Psoas muscle (tissue), 8 donors: ENCODE results near the gene LRIG2. TPM values are rescaled to one million over a fixed set of nuclear protein-coding genes. Genes with fewer than 3 reads are reported as not detected.
"Not testable (repeated sequence)": the region's sequence is repeated elsewhere in the genome, so short reads cannot be mapped to it uniquely, and the experiment has no call there.

Source experiments
- ATAC-seq, 4 donors: fragments of 200-7000 bp; cut with Tn5 transposase; one replicate each; pipeline ENCODE4 v1.9.1; 2020; ENCODE audit warnings: moderate library complexity in 3 of 4, mild to moderate bottlenecking in 2 of 4
- DNase-seq, 2 donors: peaks; one replicate each; pipeline ENCODE4 v3.0.0-alpha.2; 2020
- H3K27ac ChIP-seq: fragments of 200-600 bp; one replicate; pipeline ENCODE4 v1.8.0; 2022
- H3K27me3 ChIP-seq, 3 donors: fragments of 200-600 bp in 1 of 3; one replicate each; pipeline versions ENCODE4 v1.6.1 to v1.8.0; 2013 to 2022; ENCODE audit warnings: low read length in 2 of 3, mild to moderate bottlenecking in 2 of 3, moderate library complexity in 1 of 3; ENCODE audit not compliant: insufficient read depth in 3 of 3
- H3K36me3 ChIP-seq, 2 donors: fragments of 200-600 bp in 1 of 2; one replicate each; pipeline versions ENCODE4 v1.6.1 to v1.8.0; 2013 to 2022; ENCODE audit warnings: low read depth in 1 of 2, mild to moderate bottlenecking in 1 of 2, moderate library complexity in 1 of 2; ENCODE audit not compliant: insufficient read depth in 1 of 2
- H3K4me1 ChIP-seq: fragments of 200-600 bp; one replicate; pipeline ENCODE4 v1.8.0; 2022
- H3K4me3 ChIP-seq: fragments of 200-600 bp; one replicate; pipeline ENCODE4 v1.8.0; 2022; ENCODE audit warnings: mild to moderate bottlenecking
- H3K9me3 ChIP-seq: fragments of 200-600 bp; one replicate; pipeline ENCODE4 v1.8.0; 2022
- CTCF ChIP-seq: fragments of 200-600 bp; IDR thresholded peaks from one replicate; pipeline ENCODE4 v1.8.0; 2022; ENCODE audit warnings: antibody characterized with exemption
- WGBS, 3 donors: extraction: QIAGEN DNeasy Blood & Tissue Kit; methylation state at CpG; one replicate each; pipeline versions ENCODE4 v1.1.6 to v1.1.7; 2013; 5-methylcytosine and 5-hydroxymethylcytosine counted together
- intact Hi-C, 2 donors: fragments of 100-400 bp; cut with DNase I; formaldehyde crosslinking; loops; one replicate each; pipeline versions ENCODE4 v1.11.0 to v1.14.2; 2022
- polyA plus RNA-seq, 3 donors: library from polyadenylated mRNA; stranded (reverse); fragments of 200-250 nt; gene quantifications; one replicate each; pipeline ENCODE4 v1.2.3, GENCODE V29; 2013
- total RNA-seq, 4 donors: library from RNA; stranded (reverse); fragmentation: NEBNext Ultra II Directional in 2 of 4; extraction: Animal tissue kit (Norgen Biotek cat#: 25700) in 2 of 4; gene quantifications; one replicate each; pipeline versions ENCODE4 v1.2.1 to v1.2.4, GENCODE V29; 2021 to 2023
- donor health status: healthy with polysubstance abuse.
- donor health status: DM: no; HTN: no; CAD: no; lungs with moderate emphysema.
- donor health status: Bipolar disorder and iron deficiency.
- donor health status: healthy.
- donor health status: DM: yes; HTN: yes; CAD: no.
- donor health status: DM: no; HTN: no; CAD: no.
- donor health status: DM: no; HTN: no; CAD: no.
- donor health status: DM: yes; HTN: yes; CAD: no.

The LRIG2 gene
- total and polyA plus RNA-seq, 7 donors, result 2.2 to 6.0 (median 3.4) TPM

GRCh38 chr1:113042285-113043143 is 30.5 kb upstream of the LRIG2 start:
- Histone ChIP-seq H3K4me1 (peaks cover 7% of the 10 kb centered on the region), H3K4me3 (no peak overlapping the region), H3K27me3 (no peaks in the 10 kb centered on the region), H3K9me3 (no peaks in the 10 kb centered on the region), H3K27ac (no peak overlapping the region), H3K36me3 (no peaks in the 10 kb centered on the region)
- TF ChIP-seq CTCF, result peak; percentile 66
- DNase-seq, result peak; percentile 71 to 82
- intact Hi-C loops, result loop anchor here (1.0 to 10.0 kb wide), 6 partner anchors 85 to 326 kb away; partner anchors contain the start of genes PPM1J (in 1 of the 2) and SLC16A1 (in 1 of the 2)
- 16 to 17% (median 16%) methylated on average over 11 of the region's 11 CpGs for WGBS, 3 donors
- peak; percentile 91 to 97 (median 94) for ATAC-seq

- not testable (repeated sequence) for H3K9me3 ChIP-seq, H3K4me3 ChIP-seq, H3K27ac ChIP-seq, H3K36me3 ChIP-seq, H3K4me1 ChIP-seq, H3K27me3 ChIP-seq, DNase-seq
- intact Hi-C loops, result loop anchor here (2.0 to 10.0 kb wide), 4 partner anchors 86 to 326 kb away; partner anchors contain the start of genes PPM1J (in 1 of the 2) and SLC16A1 (in 1 of the 2)
- peak in 2 of 4 donors; percentile 3 to 38 for ATAC-seq
- 65 to 77% (median 68%) methylated on average over 12 of the region's 12 CpGs for WGBS, 3 donors
Observed at GRCh38 chr1:113043144-113043488, 29.9 kb upstream of the LRIG2 start.

- WGBS, 3 donors, result 67 to 77% (median 70%) methylated on average over 4 of the region's 4 CpGs
Observed at GRCh38 chr1:113046569-113046968, 26.4 kb upstream of the LRIG2 start.

GRCh38 chr1:113048064-113048463 is 24.9 kb upstream of the LRIG2 start:
- intact Hi-C loops, result loop anchor here in 1 of 2 donors (10.0 kb wide), 1 partner anchor 243 kb away; no protein-coding TSS in a partner anchor
- DNase-seq, result no peak
- Histone ChIP-seq H3K9me3 (no peaks in the 10 kb centered on the region), H3K27me3 (no peaks in the 10 kb centered on the region), H3K27ac (no peak overlapping the region), H3K4me1 (no peaks in the 10 kb centered on the region), H3K36me3 (no peaks in the 10 kb centered on the region), H3K4me3 (no peak overlapping the region)
- 92 to 98% (median 95%) methylated on average over 3 of the region's 3 CpGs for WGBS, 3 donors
- no peak for ATAC-seq
- no peak for TF ChIP-seq CTCF

More at GRCh38 chr1:113046569-113046968, 26.4 kb upstream of the LRIG2 start:
- Histone ChIP-seq H3K27ac (no peak overlapping the region), H3K4me3 (no peak overlapping the region), H3K9me3 (no peaks in the 10 kb centered on the region), H3K27me3 (no peaks in the 10 kb centered on the region), H3K36me3 (no peaks in the 10 kb centered on the region), H3K4me1 (peaks cover 7% of the 10 kb centered on the region)
- DNase-seq (no peak), ATAC-seq (no peak)
- intact Hi-C loops, result loop anchor here in 1 of 2 donors (10.0 kb wide), 1 partner anchor 242 kb away; no protein-coding TSS in a partner anchor
- TF ChIP-seq CTCF, result no peak

GRCh38 chr1:113053344-113054126 is 19.5 kb upstream of the LRIG2 start:
- intact Hi-C loops, result no loop called here
- Histone ChIP-seq H3K4me1 (no peaks in the 10 kb centered on the region), H3K4me3 (no peak overlapping the region), H3K36me3 (no peaks in the 10 kb centered on the region), H3K27me3 (no peaks in the 10 kb centered on the region), H3K9me3 (no peaks in the 10 kb centered on the region), H3K27ac (no peak overlapping the region)
- no peak for ATAC-seq
- 85 to 89% (median 89%) methylated on average over 12 of the region's 12 CpGs for WGBS, 3 donors
- TF ChIP-seq CTCF, result no peak
- DNase-seq, result no peak
